Stimulated activated CD8-positive, alpha-beta memory T cell treated with anti-CD3 and anti-CD28 coated beads, Interleukin-2, amount 100 ng/mL, for 1 hour (primary cell): Measurements from ENCODE around the gene CD81.

Experiments used
- DNase-seq, 2 donors: peaks; one replicate each; pipeline ENCODE4 v3.0.0-alpha.2; 2020; ENCODE audit warnings: low read depth in 2 of 2

Gene CD81

DNA sequence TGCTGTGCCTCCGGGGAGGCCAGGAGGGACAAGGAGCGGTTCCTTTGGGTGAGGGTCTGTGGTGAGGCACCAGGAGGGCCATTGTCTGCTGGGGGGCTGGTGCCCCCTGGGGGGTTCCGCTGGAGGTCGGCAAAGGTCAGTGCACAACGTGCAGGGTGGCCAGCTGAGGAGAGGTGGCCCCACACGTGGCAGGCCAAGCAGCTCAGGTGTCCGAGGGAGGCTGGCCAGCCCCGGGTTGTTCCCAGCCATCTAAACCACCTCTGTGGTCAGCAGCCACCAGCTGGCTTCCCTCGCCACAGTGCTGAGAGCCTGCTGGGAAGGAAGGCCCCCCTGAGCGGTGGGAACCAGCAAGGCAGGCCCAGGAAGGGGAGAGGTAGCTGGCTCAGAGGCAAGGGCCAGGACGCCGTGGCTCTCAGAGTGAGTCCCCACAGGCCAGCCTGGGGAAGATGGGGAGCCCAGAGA is 27.7 kb downstream of the CD81 start:
- no peak for DNase-seq

DNA sequence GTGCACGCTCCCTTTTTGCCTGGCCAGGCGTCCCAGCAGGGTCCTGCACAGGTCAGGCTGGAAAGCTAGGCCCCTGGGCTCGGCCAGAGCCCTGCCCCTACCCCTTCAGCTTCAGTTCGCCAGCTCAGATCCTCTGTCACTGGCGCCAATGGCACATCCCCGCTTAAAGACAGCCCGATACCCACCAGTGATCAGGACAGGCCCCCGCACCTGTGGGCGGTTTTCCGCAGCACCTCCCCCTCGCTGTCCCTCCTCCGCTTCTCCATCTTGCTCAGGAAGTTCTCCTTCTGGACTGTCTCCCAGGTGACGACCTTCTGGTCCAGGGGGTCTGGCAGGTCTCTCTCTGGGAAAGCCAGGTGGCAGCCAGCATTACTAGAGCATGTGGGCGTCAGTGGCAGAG is 29.3 kb downstream of the CD81 start:
- no peak for DNase-seq

DNA sequence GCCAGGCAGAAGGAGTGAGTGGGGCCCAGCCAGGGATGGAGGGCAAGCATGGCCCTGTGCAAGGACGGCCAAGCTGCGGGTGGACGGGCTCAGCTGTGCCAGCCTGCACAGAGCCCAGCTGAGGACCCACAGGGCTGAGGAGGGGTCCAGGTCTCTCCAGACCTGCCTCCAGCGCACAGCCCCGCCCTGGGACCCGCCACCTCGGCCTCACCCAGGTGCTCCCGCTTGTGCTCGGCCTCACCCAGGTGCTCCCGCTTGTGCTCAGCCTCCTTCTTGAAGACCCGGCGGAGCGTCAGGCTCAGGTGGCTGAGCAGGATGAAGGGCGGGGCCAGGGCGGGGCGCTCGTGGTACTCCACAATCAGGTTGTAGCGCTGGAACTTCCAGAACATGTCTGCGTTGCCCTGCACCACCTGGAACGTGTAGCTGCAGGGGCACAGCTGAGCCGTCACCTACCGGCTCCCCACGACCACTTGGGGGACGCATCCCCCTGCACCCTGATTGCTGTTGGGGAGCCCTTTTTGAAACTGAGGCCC is 29.8 kb downstream of the CD81 start:
- no peak for DNase-seq

- DNase-seq, result no peak
Observed at GRCh38 chr11:2408671-2409070, 31.6 kb downstream of the CD81 start.

DNA sequence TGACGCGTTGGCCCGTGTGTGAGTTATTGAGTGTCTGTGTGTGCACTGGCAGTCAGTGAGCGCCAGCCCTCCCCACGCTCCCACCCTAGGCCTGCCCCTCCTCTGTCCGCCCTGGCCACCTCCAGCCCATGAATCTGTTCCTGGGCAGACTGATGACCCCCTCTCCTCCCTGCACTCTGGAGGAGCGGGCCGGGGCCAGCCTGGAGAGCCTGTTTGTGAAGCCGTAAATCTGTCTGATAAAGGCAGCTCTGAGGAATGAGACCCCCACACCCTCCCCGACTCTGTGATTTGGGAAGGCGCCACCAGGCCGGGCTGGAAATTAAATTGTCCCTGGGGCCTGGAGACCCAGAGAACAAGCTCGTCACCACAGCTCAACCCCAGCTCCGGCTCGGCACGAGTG is 32.0 kb downstream of the CD81 start:
- DNase-seq, result no peak

GRCh38 chr11:2409611-2410468 is 32.7 kb downstream of the CD81 start:
- DNase-seq, result no peak

GRCh38 chr11:2410616-2411015 is 33.5 kb downstream of the CD81 start:
- DNase-seq, result no peak

GRCh38 chr11:2411446-2412305 is 34.6 kb downstream of the CD81 start:
- DNase-seq, result no peak

- DNase-seq, result no peak
Observed at GRCh38 chr11:2412323-2412722, 35.2 kb downstream of the CD81 start.

- no peak for DNase-seq
Observed at GRCh38 chr11:2413742-2414579, 36.9 kb downstream of the CD81 start.

GRCh38 chr11:2414616-2415015 is 37.5 kb downstream of the CD81 start:
- DNase-seq, result no peak

DNA sequence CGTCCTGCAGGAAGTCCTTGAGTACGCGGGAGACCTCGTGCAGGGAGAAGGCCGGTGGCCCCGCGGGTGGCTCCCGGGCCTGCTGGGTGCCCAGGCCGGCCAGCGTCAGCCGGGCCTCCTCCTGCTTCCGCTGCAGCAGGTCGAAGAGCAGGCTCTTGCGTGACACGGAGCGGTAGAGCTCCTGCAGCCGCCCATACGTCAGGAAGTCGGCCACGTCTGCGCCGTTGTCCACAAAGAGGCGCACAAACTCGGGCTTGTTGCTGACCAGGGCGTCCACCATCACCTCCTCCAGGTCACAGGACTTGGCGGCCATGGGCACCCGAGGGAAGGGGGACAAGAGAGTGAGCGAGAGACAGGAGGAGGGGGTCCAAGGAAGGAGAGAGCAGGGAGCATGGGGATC is 38.1 kb downstream of the CD81 start:
- no peak for DNase-seq

DNA sequence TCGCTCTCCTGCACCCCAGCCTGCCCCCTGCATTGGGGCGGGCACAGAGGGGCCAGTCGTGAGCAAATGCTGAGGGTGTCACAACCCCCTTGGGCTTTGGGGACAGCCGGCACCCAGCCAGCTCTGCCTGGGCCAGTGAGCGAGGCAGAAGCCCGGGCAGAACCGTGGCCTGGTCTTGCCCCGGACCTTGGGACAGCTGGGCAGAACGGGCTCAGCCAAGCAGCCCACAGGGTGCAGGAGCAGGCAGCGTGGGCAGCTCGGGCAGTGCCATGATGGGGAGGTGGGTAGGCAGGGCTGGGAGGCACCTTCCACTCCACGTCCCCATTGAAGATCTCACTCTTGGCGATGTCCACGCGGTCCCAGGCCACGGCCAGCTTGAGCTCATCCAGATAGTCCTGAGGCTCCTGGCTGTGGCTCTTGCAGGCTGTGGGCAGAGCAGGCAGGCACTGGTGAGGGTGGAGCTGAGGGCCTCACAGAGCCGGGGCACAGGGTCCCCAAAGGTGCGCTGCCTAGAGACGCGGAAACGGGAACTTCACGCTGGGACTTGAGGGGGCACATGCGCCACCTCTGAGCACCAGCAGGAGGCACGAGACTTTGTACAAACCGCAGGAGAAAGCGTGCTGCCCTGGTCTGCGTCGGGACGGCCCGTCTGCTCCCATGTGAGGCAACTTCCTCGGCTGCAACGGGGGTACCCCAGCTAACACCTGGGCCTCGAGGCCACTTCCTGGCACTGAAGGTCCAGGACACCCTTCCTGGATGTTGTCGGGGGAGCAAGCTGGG is 38.7 kb downstream of the CD81 start:
- no peak for DNase-seq

DNA sequence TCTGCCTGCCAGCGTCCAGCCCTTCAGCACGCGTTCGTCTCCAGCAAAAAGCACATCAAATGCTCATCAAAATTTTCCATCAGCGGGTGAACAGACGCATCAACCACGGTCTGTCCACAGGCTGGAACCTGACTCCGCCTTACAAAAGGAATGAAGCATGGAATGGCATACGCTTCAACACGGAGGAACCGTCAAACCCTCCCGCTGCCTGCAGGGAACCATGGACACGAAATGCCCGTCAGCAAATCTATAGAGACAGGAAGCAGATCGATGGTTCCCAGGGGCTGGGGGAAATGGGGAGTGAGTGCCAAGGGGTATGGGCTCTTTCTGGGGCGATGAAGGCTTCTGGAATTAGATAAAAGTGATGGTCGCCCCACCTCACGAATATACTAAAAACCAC is 39.7 kb downstream of the CD81 start:
- no peak for DNase-seq

GRCh38 chr11:2417856-2418692 is 41.0 kb downstream of the CD81 start:
- DNase-seq, result no peak

DNA sequence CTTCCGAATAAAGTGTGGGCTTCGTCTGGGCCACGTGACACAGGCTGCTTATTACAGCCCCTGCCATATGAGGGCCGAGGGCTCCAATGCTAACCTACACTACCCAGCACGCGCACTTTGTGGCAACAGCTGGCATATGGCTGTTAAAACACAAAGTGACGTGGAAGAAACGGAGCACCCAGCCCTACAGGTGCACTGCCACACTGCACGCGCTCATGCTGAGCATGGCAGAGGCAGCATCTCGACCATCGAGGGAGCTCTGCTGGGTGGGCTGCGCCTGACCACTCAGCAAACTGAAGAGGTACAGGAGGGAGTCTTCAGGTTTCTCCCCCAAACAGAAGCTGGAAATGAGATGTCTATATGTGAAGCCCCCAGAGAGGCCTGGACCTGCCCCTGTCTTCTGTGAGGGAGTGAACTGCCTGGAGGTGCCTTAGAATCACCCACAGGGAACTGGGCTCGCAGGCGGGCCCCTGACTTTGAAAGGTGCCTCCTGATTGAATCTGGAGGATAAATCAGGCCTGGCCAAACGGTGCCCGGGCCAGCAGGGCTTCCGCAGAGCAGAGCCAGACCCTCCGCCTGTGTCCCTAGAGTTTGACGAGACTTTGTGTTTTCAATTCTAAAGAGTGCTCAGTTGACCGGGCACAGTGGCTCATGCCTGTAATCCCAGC is 41.7 kb downstream of the CD81 start:
- no peak for DNase-seq

- DNase-seq, result peak; percentile 31 to 37
Observed at GRCh38 chr11:2419638-2420501, 42.8 kb downstream of the CD81 start.

- DNase-seq, result peak; percentile 39 to 54
Observed at GRCh38 chr11:2420502-2421225, 43.6 kb downstream of the CD81 start.
